NCI-H2196 (cell line): ENCODE results near the gene KIF17.
A peak's percentile ranks its signal among the peaks of the same experiment; 100 is the strongest.

Experiments
- DNase-seq: peaks from one replicate; lab custom pipeline; 2025; ENCODE audit not compliant: unreplicated experiment; lab: John Stamatoyannopoulos, UW

The KIF17 gene

DNA sequence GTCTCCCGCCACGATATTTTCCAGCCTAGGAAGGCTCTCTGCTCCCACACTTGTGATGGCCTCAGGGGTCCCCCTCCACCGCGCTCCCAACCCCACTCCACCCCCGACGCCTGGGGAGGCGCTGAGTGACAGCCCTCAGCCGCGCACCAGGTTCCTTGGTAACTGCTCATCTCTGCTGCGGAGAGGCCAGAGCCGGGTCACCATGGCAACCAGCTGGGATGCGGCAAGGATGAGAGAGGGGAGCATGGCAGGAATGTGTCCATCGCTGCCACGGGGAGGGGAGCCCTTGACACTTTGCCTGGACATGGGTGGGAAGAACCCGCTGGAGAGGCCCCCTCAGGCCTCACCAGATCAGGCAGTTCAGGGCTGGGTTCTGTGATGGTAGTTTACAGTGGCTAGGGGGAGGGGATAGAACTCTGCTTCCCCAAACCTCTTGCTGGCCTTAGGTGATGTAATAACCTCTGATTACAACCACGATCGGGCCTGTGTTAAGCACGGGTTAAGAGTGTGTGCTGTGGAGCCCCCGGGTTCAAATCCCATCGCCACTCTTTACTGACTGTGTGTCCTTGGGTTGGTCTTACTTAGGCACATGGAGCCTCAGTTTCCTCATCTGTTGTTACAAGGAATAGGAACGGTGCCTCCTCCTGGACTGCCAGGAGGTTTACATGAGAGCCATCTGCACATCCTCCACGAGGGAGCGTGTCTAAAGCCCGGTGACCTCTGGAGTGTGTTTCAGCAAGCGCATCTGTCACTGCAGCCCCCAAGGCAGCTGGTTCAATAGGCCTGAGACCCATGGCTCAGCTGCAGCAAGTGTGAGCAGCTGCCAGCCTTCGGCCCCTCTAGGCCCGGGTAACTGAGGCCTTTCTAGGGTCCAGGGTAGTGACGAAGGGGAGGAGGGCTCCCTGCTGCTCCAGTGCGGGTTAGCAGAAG is 6.3 kb downstream of the KIF17 start:
- DNase-seq = no peak

DNA sequence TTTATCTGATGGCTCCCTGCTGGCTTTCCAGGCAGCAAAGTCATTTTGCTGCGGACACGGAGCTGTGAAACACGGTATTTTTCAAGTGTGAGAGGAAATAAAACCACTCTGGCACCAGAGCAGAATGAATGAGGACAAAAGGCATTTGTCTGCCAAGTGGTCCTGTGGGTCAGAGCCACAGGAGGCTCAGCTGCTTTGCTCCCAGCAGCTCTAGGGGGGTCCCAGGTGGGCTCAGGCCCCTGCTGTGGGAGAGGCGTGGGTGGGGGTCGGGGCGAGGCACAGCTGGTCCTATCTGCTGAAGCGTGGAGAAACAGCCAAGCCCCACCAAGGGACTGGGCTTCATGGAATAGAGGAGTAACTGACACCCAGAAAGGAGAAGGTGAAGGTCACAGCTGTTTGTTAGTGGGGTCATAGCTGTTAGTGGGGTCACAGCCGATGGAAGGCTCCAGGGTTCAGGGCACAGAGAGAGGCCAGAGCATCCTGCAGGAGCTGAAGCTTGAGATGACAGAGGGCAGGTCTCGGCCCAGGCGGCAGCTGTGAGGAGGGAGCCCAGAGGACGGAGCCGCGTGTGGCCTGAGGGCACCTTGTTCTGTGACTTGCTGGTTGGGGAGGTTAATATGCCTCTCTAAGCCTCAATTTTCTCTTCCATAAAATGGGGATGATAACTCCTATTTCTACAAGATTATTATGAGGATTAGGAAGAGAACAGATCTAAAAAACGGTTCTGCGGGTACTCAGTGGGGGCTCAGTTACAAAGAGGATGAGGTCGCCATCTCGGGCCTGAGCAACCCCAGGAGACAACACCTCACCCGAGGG is 7.1 kb downstream of the KIF17 start:
- no peak for DNase-seq

DNA sequence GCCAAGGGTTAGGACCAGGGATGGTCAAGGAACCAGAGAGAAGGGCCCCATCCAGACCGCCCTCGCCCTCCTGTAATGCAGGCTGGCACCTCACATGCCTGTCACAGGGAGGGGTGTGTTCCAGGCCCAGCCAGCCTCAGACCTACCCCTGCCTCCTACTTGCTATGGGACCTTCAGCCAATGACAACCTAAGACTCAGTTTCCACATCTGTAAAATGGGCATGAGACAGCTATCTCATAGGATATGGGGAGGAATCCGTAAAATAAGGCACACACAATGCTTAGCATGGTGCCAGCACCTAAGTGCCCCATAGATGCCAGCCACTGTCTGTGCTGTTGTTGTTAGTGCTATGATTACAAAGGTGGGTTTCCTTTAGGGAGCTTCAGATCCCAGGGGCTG is 7.9 kb downstream of the KIF17 start:
- no peak for DNase-seq

DNA sequence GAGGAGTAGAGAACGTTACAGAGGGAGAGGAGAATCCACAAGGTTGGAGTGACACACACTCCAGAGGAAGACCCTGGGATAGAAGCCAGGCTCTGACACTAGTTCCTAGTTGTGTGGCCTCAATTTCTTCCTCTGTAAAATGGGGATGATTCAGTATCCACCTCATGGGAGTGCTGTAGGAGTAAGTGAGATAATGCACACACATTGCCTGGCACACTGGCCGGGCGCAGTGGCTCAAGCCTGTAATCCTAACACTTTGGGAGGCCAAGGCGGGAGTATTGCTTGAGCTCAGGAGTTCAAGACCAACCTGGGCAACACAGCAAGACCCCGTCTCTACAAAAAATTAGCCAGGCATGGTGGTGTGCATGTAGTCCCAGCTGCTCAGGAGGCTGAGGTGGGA is 8.9 kb downstream of the KIF17 start:
- DNase-seq = no peak

GRCh38 chr1:20708057-20708456 is 9.8 kb downstream of the KIF17 start:
- DNase-seq = no peak

- DNase-seq = no peak
Measured at GRCh38 chr1:20706841-20707240, 11.0 kb downstream of the KIF17 start.

GRCh38 chr1:20705203-20705755 is 12.5 kb downstream of the KIF17 start:
- DNase-seq = no peak

DNA sequence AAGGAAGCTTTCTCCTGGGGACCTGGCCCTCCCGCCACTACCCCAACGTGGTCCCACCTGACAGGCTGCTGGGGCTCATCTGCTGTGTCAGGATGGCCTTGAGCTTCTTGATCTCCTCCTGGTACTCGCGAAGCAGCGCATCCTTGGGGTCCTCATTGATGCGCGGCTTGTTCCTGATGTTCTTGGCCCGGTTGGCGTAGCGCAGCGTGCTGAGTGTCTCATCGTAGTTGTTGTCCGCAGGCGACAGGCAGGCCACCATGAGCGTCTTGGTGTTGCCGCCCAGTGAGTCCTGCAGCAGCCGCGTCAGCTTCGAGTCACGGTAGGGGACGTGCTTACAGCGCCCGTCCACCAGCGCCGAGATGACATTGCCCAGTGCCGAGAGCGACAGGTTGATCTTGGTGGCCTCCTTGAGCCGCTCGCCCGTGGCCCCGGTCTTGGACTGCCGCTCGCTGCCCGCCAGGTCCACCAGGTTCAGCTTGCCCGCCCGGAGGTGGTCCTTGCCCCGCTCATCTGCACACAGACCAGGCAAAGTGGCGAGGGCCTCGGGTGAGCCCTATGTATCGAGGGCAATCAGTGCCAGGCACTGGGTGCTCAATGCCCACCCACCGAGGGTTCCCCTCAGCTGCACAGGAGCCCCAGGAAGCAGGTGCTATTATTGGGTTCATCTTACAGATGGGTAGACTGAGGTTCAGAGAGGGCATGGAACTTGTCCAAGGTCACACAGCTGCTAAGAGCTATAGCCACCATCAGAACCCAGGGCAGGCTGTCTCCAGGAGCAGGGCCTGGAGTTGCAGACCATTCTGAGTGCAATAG is 13.2 kb downstream of the KIF17 start:
- no peak for DNase-seq

GRCh38 chr1:20703124-20703756 is 14.6 kb downstream of the KIF17 start:
- DNase-seq = no peak

DNA sequence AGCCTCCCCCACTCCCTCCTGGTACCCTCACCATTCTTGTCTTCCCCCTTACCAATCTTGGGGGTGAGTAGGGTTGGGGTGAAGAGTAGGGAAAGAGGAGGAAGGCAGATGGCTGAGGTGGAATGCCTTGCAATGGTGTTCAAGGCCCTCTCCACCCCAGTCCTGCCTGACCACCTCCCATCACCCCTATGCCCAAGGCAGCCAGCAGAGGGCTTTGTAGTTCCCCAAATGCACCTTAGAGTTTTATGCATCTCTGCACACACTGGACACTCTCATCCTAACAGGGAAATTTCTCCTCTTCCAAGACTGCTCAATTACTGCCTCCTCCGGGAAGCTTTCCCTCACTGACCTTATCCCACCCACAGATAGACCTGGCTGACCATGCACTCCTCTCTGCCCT is 15.4 kb downstream of the KIF17 start:
- DNase-seq = no peak

GRCh38 chr1:20701847-20702246 is 16.0 kb downstream of the KIF17 start:
- no peak for DNase-seq

DNA sequence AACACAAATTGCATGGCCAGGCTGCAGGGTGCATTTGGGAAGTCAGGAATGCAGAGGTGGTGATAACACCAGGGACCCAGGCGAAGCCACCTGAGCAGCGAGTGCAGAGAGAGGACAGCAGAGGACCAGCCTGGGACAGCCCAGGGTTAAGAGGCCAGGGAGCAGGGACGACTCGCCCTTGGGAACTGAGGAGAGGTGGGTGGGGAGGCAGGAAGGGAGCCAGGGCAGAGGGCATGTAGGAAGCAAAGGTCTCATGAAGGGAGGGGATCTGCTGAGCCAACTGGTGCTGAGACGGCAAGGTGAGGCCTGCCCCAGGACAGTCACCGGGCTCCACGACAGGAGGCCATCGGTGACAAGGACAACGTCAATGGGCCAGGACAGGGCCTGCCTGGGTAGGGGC is 16.4 kb downstream of the KIF17 start:
- no peak for DNase-seq

- no peak for DNase-seq
Measured at GRCh38 chr1:20700636-20701215, 17.1 kb downstream of the KIF17 start.

GRCh38 chr1:20699558-20699957 is 18.2 kb downstream of the KIF17 start:
- DNase-seq = peak; percentile 27

DNA sequence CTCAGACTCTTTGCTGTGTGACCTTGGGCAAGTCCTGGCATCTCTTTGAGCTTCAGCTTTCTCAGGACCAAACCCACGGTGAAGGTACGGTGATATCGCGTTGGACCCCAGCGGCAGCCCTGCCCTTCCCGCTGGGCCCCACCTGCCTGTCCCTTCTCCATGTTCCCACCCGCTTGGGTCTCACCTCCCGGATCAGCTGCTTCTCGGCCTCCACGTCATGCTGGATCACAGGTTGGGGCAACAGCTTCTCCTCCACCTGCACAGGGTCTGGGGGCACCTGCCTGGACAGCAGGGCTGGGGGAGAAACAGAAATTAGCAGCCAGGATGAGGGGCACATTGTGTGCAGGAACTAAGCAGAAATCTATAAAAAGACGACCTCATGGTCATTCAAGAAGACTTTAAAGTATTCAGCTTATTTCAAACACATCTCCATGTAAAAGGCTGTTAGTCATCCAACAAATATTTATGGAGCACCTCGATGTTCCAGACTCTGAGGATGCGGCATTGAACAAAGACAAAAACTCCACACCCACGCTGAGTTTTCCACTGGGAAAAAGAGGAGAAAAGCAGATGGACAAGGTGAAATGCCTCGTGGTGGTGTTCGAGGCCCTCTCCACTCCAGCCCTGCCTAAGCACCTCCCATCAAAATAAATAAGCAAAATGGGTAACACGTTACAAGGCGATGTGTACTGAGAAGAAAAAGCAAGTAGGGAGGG is 19.5 kb downstream of the KIF17 start:
- no peak for DNase-seq

- no peak for DNase-seq
Measured at GRCh38 chr1:20697563-20697962, 20.2 kb downstream of the KIF17 start.

DNA sequence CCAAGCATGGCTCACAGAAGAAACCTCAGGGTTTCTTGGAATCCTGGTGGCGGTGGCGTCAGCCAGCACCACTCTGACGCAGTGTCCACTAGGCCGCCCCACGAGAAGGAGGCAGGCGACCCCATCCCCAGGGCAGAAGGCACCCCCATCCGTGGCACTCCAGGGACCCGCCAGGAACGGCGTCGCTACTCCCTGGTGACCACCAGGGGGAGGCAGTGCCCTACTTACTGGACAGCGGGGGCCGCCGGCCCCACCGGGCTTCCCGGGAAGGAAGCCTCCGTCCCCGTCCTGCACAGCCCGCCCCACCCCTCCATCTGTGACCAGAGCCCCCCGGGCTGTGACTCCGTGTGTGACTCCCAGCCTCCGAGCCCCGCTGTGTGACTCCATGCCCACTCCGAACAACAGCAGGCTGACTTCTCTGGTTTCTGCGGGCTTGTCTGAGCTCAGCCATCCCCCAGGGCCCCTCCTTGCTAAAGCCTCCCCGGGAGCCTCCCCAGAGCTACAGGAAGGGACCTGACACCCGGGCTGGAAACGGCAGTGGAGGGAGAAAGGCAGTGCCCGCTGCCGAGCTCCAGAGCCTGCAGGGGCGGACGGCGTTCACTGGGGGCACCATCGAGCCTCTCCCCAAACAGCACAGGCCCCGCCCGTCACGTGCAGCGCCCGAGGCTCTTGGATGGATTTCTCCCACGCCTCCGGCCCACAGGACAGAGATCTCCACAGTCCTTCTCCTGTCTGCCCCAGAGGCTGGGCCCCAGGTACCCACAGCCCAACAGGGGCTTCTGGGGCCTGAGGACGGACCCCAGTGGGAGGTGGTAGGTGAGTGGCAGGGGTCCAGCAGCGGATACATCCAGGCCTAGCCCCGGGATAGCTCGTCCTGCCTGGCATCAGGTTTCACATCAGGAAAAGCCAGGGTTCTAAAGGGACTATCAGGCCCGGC is 21.1 kb downstream of the KIF17 start:
- DNase-seq = peak; percentile 91

DNA sequence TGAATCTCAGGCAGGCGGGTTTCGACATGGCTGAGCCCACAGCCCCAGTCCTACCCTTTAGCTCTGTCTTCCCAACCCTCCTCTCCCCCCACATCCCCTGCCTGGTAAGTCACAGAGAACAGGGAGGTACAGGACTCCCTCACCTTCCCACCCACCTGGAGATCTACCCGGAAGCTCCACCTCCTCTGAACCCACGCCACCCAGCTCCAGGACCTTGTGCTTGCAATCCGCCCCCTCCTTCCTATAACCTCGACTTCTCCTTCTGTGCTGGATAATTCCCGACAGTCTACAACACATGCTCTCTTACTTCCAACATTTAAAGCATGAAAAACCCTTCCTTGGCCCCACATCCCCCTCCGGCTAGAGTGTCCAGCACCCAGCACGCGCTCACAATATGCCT is 22.3 kb downstream of the KIF17 start:
- no peak for DNase-seq
